GM12891 (cell line): Measurements from ENCODE around the gene IMMP2L.

Experiments used
- DNase-seq: peaks from one replicate; pipeline ENCODE4 v3.0.0; 2011; ENCODE audit warnings: low spot score; ENCODE audit not compliant: insufficient read length
- FAIRE-seq: peaks from 2 replicates; lab custom pipeline; 2011; peaks lifted over from hg19 to GRCh38; lab: Jason Lieb, UNC
- PAX5 ChIP-seq: IDR thresholded peaks from 2 replicates; pipeline ENCODE4 v1.6.1; 2011; ENCODE audit warnings: low read length, moderate library complexity, mild to moderate bottlenecking; ENCODE audit not compliant: insufficient read depth, severe bottlenecking
- POLR2A ChIP-seq: IDR thresholded peaks from 2 replicates; pipeline ENCODE4 v1.6.1; 2011; ENCODE audit warnings: low read depth, low read length, control low read depth
- POLR2AphosphoS5 ChIP-seq: IDR thresholded peaks from 2 replicates; pipeline ENCODE4 v1.6.1; 2011; ENCODE audit warnings: low read depth, low read length, control low read depth
- POU2F2 ChIP-seq: IDR thresholded peaks from 2 replicates; pipeline ENCODE4 v1.6.1; 2011; ENCODE audit warnings: low read depth, mild to moderate bottlenecking, control low read depth, low read length, moderate library complexity
- SPI1 ChIP-seq: IDR thresholded peaks from 2 replicates; pipeline ENCODE4 v1.6.1; 2011; ENCODE audit warnings: low read depth, low read length, control low read depth
- TAF1 ChIP-seq: IDR thresholded peaks from 2 replicates; pipeline ENCODE4 v1.6.1; 2011; ENCODE audit warnings: low read depth, low read length, control low read depth

Gene IMMP2L

DNA sequence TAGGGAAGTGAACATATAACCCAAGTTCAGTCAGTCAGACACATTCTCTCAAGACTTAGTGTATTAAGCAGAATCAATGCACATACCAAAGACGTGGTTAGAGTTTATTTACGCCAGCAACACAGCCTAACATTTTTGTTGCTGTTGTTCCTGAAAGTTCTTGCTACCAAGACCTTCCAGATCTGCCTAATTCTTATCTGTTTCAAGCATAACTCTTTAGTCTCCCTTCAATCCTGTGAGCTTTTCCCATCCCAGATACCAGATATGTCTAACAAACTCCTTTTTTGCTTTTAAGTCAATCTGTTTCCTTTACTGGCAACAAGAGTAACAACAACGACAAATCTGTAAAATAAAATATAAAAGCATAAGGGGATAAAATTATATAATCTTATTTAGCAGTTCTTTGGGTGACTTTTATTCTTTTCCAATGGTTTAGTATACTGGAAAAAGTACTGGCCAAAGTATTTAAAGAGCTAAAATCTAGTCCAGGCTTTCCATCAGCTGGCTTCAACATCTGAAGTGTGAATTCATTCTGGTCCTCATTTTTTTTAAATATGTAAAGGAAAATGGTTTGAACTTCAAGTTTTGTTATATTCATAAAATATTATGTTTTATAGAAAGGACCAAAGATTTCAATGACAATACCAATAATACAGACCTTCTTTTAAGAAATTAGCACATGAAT, 193.8 kb downstream of the IMMP2L start:
- DNase-seq (no peak), FAIRE-seq (no peak)
- no peak for TF ChIP-seq POU2F2

GRCh38 chr7:111364413-111364812, 197.9 kb downstream of the IMMP2L start:
- DNase-seq: no peak
- TF ChIP-seq POLR2A: no peak
- TF ChIP-seq TAF1: no peak
- TF ChIP-seq PAX5: no peak
- no peak for TF ChIP-seq POLR2AphosphoS5
- no peak for TF ChIP-seq POU2F2
- TF ChIP-seq SPI1: no peak

GRCh38 chr7:111363099-111363498, 199.2 kb downstream of the IMMP2L start:
- no peak for TF ChIP-seq PAX5
- TF ChIP-seq POU2F2: no peak
- FAIRE-seq (no peak), DNase-seq (no peak)

More at GRCh38 chr7:111364413-111364812, 197.9 kb downstream of the IMMP2L start:
- no peak for FAIRE-seq

DNA sequence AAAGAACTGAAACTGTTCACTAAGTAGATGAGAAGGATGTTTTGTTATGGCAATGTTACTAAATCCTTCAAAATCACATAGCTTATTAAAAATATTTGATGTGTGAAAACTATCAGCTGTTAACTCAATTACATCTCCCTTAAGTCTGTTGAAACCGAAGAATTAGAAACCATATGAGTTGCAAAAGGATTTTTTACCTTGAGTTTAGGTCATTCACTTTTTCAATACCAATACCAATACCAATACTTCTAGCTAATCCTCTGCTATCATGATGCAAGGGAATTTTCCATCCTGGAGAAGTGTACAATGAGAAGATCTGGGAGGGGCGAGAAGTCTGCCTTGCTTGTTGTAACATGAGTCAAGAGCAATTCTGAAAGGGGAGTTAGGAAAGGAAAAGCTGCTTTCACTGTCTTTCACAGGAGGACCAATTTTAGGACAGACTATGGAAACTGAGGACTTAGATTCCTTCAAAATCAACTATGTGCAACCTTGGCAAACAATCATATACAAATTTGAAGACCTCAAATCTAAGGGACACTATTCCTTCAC, 199.7 kb downstream of the IMMP2L start:
- no peak for TF ChIP-seq POLR2A
- no peak for TF ChIP-seq SPI1
- no peak for TF ChIP-seq POLR2AphosphoS5
- no peak for TF ChIP-seq PAX5
- TF ChIP-seq POU2F2: no peak
- TF ChIP-seq TAF1: no peak
- FAIRE-seq: no peak

DNA sequence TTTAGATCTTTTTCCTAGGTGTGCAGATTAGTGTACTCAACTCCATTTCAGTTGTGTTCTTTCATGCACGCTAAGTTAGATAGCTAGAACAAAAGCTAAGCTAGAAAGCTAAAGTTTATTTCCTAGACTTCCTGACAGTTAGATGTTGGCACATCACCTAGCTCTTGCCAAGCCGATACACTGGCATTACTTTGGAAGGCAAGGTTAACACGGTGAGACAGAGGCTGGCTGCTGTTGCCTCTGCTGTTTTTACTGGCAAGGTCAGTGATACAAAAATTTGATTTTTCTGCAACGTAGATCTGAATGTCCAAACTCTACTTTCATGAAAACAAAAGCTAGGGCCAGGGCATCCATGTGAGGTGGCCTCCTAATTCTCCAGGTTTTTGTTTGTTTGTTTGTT, 203.4 kb downstream of the IMMP2L start:
- FAIRE-seq (no peak), DNase-seq (no peak)
- TF ChIP-seq POLR2A (no peak), SPI1 (no peak), POLR2AphosphoS5 (no peak), TAF1 (no peak), POU2F2 (no peak), PAX5 (no peak)

More for the DNA sequence above, 199.7 kb downstream of the IMMP2L start:
- no peak for DNase-seq

DNA sequence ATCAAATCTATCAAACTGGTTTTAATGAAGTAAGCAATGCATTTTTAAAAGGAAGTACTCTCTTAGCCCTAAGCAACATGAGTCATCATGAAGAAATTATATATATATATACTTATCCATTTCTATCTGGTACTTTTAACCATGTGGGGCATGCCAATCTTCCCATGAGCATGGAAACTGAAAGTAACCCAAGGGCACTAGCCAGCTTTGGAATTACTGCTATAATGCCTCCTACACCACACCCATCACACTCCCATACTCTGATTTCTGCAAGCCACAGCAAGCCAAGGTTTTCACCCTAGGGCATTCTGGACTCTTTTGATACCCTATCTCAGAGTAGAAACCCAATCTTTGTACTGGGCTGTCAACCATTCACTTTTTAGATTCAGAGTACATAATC, 204.6 kb downstream of the IMMP2L start:
- DNase-seq (no peak), FAIRE-seq (no peak)
- TF ChIP-seq TAF1: no peak
- TF ChIP-seq POLR2AphosphoS5: no peak
- no peak for TF ChIP-seq PAX5
- TF ChIP-seq POLR2A: no peak
- TF ChIP-seq SPI1: no peak
- TF ChIP-seq POU2F2: no peak

DNA sequence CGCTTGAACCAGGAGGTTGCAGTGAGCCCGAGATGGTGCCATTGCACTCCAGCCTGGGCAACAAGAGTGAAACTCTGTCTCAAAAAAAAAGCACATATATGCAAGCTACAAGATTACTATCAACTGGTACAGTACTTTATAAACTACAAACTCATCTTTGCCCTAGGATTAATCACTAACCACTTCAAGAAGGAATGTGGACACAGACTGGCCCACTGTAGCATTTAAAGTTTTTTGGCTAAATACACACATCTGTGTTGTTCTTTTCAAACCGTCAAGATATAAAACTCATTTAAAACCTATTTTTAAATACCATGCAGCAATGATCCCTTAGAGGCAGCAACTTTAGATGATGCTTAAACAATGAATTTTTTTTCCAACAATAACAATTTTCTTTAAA, 205.4 kb downstream of the IMMP2L start:
- TF ChIP-seq POU2F2 (no peak), TAF1 (no peak)
- DNase-seq (no peak), FAIRE-seq (no peak)

DNA sequence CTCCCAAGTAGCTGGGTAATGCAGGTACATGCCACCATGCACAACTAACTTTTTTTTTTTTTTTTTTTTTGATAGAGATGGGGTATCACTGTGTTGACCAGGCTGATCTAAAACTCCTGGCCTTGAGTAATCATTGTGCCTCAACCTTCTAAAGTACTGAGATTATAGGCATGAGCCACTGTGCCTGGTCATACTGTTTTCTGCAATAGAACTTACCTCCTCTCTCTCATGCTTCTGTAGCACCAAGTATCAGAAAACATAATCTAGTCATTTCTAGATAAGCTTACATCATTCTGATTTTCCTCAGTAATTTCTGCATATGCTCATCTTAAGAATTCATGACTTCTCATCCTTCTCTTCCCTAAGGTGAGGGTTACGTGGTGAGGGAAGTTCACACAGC, 210.0 kb downstream of the IMMP2L start:
- FAIRE-seq (no peak), DNase-seq (no peak)
- no peak for TF ChIP-seq POLR2AphosphoS5
- no peak for TF ChIP-seq TAF1
- TF ChIP-seq SPI1: no peak
- TF ChIP-seq POLR2A: no peak
- TF ChIP-seq POU2F2: no peak
- TF ChIP-seq PAX5: no peak

DNA sequence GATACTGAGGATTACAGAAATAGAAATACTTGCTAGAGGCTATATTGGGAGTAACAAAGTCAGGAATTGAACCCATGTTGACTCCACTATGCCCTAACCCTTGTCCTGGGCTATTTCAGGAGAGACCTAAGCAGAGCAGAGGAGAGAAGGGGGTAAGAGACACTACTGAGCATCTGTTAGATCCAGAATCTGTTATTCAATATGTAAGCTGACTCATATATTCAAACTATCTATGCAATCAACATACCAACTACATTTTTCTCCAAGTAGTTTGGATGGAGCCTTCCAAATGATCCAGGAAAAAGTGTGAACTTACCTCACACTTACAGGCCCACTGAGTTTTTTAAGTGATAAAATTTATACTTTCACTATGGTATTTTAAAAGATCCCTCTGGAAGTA, 216.1 kb downstream of the IMMP2L start:
- FAIRE-seq (no peak), DNase-seq (no peak)
- TF ChIP-seq POU2F2: no peak
- TF ChIP-seq TAF1: no peak
- no peak for TF ChIP-seq POLR2A
- TF ChIP-seq SPI1: no peak
- TF ChIP-seq POLR2AphosphoS5: no peak
- TF ChIP-seq PAX5: no peak

- TF ChIP-seq PAX5: no peak
- DNase-seq (no peak), FAIRE-seq (no peak)
Measured at GRCh38 chr7:111343017-111343416, 219.3 kb downstream of the IMMP2L start.

DNA sequence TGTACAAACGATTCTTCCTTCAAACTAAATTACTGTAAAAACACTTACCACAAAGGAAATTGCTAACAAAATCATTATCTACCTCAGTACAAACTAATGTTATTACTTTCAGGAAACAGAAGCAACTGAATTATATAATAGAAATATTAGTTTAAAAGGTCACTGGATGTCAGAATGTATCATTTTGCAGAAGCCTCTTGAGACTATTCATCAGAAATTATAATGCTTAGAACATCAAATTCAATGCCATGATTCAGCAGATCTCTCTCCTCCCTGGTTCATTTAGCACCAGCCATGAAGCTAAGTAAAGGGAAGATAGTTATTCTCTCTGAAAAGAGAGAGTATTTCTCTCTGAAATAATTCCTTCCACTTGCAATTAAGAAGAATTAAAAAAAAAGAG, 223.3 kb downstream of the IMMP2L start:
- FAIRE-seq (no peak), DNase-seq (no peak)
- TF ChIP-seq TAF1: no peak
- no peak for TF ChIP-seq POLR2A
- no peak for TF ChIP-seq SPI1
- TF ChIP-seq PAX5: no peak
- TF ChIP-seq POU2F2: no peak
